WTC11 (cell line): ENCODE measurements around the gene AGBL1.

Source experiments
- ATF3 ChIP-seq: sonication (generic); formaldehyde crosslinking; conservative IDR thresholded peaks from 2 replicates; pipeline ENCODE4 v1.8.1; 2022; ENCODE audit warnings: mild to moderate bottlenecking, missing genetic modification reagents
- CTCF ChIP-seq: fragments of 200-600 bp; IDR thresholded peaks from 2 replicates; pipeline ENCODE4 v1.8.0; 2022; ENCODE audit warnings: antibody characterized with exemption
- ETV6 ChIP-seq: sonication (generic); formaldehyde crosslinking; IDR thresholded peaks from 2 replicates; pipeline ENCODE4 v1.8.1; 2022; ENCODE audit warnings: mild to moderate bottlenecking, missing genetic modification reagents
- IRF2 ChIP-seq: sonication (generic); formaldehyde crosslinking; IDR thresholded peaks from 2 replicates; pipeline ENCODE4 v1.8.0; 2022; ENCODE audit warnings: low read depth, missing genetic modification reagents, borderline replicate concordance
- JUN ChIP-seq: sonication (generic); formaldehyde crosslinking; IDR thresholded peaks from 2 replicates; pipeline ENCODE4 v1.8.0; 2023; ENCODE audit warnings: mild to moderate bottlenecking, missing genetic modification reagents
- NR2C2 ChIP-seq: sonication (generic); formaldehyde crosslinking; IDR thresholded peaks from 2 replicates; pipeline ENCODE4 v1.8.0; 2022; ENCODE audit warnings: mild to moderate bottlenecking, missing genetic modification reagents
- OVOL2 ChIP-seq: fragments of 250-450 bp; sonication (Bioruptor Pico); IDR thresholded peaks from 2 replicates; pipeline ENCODE4 v1.9.0; 2021; ENCODE audit warnings: mild to moderate bottlenecking, borderline replicate concordance
- SP1 ChIP-seq: sonication (generic); formaldehyde crosslinking; conservative IDR thresholded peaks from 2 replicates; pipeline ENCODE4 v1.8.1; 2022; ENCODE audit warnings: missing genetic modification reagents

GRCh38 chr15:86125775-86126174 is 46.1 kb downstream of the AGBL1 start:
- TF ChIP-seq CTCF (no peak), ATF3 (no peak), JUN (CRISPR knock-in tag) (no peak), IRF2 (CRISPR knock-in tag) (no peak), NR2C2 (CRISPR knock-in tag) (no peak), SP1 (CRISPR knock-in tag) (no peak), OVOL2 (CRISPR knock-in tag) (no peak), ETV6 (CRISPR knock-in tag) (no peak)
